GM21360 (cell line): ENCODE results near the gene ENPEP.
"Not testable (repeated sequence)": the region's sequence is repeated elsewhere in the genome, so short reads cannot be mapped to it uniquely, and the experiment has no call there.

Experiments used
- ATAC-seq: cut with Tn5 transposase; IDR thresholded peaks from one replicate; pipeline ENCODE4 v1.9.1; 2021; ENCODE audit warnings: mild to moderate bottlenecking, moderate library complexity; ENCODE audit not compliant: unreplicated experiment

ENPEP gene

DNA sequence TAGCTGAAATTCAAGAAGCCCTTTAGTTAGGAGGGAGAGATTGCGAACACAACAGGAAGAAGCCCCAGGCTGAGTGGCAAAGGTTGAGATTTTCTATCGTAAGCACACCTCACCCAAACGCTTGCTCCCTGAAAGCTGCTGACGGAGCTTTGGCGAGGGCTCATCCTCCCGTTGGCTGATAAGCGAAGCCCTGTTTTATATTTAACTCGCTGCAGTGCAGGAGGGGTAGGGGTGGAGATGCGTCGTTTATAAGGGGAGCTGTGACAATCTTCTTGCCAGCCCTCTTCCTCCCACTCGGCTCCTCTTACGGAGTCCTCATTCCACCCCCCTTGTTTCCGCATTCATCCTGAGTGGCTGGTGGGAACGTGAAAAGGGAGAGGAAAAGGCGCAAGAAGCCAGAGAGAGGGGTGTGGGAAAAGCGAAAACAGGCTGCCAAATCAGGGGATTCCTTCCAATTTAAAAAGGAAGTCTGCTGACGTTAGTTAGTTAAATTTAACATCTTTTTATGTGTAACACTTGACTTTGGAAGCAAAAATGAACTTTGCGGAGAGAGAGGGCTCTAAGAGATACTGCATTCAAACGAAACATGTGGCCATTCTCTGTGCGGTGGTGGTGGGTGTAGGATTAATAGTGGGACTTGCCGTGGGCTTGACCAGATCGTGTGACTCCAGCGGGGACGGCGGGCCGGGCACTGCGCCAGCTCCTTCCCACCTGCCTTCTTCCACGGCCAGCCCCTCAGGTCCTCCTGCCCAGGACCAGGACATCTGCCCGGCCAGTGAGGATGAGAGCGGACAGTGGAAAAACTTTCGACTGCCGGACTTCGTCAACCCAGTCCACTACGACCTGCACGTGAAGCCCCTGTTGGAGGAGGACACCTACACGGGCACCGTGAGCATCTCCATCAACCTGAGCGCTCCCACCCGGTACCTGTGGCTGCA lies at the start of gene ENPEP:
TSS of gene ENPEP (plus strand) at position 275 of the 938 bp plus-strand sequence. CDS start at position 535, 260 bp downstream.
- no peak for ATAC-seq

DNA sequence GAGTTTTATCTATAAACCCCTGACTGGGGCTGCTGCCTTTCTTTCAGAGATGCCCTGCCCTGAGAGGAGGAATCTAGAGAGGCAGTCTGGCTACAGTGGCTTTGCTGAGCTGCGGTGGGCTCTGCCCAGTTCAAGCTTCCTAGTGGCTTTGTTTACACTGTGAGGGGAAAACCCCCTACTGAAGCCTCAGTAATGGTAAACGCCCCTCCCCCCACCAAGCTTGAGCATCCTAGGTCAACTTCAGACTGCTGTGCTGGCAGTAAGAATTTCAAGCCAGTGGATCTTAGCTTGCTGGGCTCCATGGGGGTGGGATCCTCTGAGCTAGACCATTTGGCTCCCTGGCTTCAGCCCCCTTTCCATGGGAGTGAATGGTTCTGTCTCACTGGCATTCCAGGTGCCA lies 44.1 kb upstream of the ENPEP start:
- ATAC-seq: not testable (repeated sequence)

GRCh38 chr4:110437292-110437691 lies 38.7 kb upstream of the ENPEP start:
- not testable (repeated sequence) for ATAC-seq

DNA sequence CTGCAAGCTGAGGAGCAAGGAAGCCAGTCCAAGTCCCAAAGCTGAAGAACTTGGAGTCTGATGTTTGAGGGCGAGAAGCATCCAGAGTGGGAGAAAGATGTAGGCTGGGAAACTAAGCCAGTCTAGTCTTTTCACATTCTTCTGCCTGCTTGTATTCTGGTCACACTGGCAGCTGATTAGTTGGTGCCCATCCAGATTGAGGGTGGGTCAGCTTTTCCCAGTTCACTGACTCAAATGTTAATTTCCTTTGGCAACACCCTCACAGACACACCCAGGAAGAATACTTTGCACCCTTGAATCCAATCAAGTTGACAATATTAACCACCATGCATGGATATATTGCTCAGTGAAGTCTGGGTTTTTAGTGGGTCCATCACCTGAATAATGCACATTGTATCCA lies 36.7 kb upstream of the ENPEP start:
- ATAC-seq: not testable (repeated sequence)

GRCh38 chr4:110442309-110442708 lies 33.6 kb upstream of the ENPEP start:
- no peak for ATAC-seq

GRCh38 chr4:110442788-110443187 lies 33.2 kb upstream of the ENPEP start:
- ATAC-seq: no peak

GRCh38 chr4:110449947-110450346 lies 26.0 kb upstream of the ENPEP start:
- ATAC-seq: no peak

GRCh38 chr4:110452546-110452945 lies 23.4 kb upstream of the ENPEP start:
- no peak for ATAC-seq

DNA sequence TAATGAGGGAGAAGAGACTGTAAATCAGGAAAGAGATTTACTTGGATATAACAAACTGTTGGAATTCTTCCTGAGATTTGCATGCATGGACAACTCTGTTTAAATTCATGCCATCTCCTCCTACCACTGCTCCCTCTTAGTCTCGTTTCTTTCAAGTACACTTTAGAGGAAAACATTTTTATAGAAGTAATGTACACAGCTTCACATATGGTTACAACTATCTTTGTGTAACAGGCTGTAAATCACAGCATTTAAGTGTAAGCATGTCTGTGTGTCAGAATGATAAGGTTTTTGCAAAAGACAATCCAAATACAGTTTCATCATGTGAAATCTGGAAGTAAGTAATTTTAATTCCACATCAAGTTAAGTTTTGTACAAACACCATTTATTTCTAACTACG lies 21.5 kb upstream of the ENPEP start:
- ATAC-seq: no peak

DNA sequence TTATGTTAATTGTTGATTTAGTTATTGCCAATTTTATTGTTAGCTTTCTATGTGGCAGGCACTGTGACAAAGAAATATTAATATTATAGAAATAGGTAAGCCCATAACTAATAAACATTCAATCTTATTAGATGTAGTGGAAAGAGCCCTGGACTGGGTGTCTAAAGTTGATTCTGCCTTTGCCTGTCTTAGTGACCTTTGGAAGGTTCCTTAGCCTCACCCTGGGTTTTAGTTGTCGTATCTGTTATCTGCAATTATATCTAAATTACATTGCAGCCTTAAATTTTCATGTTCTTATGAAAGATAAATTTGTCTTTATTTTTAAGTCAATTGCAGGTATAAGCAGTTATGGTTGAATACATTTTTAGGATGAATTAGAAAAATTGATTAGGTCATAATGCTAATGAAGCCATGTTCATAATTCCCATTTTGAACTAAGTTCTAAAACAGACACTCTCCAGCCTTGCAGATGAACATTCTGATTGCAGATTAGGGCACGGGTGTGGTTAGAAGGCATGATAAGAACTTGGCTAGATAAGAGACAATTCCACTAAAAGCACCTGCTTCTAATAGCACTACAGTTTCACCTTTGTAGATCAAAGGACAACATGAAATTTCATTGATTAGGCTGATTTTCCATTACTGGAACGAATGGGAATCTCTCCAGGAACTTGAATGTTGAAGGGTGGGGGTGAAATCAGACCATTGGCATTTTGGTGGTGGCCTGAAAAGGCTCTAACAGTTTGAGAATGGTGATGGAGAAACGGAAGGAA lies 17.3 kb upstream of the ENPEP start:
- no peak for ATAC-seq

DNA sequence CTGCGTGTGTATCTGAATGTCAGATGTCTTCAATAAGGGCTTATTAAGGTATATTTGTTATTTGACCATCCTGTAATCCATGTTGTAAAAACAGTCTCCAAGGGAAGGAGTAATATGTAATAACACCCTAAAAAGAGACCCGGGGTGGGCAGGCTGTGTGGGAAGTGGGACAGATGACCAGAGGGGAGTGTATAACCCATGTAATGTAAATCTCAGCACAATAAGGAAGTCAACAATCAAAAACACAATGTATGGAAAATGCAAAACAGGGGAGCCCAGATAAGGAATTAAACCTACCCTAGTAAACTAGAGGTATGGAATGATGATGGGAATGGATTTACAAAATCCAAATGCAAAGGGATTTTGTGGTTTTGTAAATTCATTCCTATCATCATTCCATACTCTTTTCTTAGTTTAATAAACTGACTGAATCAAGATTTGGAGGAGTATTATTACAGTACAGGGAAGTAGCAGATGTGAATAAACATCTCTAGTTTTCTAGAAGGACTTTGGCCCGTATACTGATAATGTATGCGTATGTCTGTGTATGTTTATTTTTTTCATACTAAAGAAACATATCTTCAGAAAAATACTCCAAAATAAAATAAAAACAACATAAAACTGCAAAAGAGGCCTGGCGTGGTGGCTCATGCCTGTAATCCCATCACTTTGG lies 15.7 kb upstream of the ENPEP start:
- ATAC-seq: no peak

- no peak for ATAC-seq
Observed at GRCh38 chr4:110467400-110467799, 8.6 kb upstream of the ENPEP start.

DNA sequence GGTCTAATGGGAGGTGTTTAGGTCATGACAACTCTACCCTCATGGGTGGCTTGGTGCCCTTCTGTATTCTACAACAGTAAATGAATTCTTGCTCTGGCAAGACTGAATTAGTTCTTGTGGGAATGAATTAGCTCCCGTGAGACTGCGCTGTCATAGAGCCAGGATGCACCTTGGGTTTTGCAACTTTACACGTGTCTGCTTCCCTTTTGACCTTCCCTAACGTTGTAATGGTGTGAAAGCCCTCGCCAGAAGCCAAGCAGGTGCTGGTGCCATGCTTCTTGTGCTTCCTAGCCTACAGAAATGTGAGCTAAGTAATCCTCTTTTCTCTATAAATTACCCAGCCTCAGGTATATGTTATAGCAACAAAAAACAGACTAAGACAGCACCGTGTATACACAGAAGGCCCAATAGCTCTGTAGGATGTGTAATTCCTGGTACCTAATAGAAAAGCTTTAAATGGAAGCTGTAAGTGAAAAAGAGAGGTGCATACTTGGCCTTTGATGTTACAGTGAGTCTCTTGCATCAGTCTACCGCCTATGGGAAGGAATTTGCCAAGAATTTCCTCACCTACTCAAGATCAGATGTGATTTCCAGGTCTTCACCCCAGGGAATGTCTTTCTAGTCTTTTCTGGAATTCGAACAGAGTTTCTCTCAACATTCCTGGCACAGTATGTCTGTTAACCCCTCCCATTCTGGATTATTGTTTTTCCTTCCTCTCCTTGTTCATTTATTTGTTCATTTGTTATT lies 3.2 kb upstream of the ENPEP start:
- no peak for ATAC-seq

GRCh38 chr4:110474481-110474880 lies 1.5 kb upstream of the ENPEP start:
- ATAC-seq: no peak

DNA sequence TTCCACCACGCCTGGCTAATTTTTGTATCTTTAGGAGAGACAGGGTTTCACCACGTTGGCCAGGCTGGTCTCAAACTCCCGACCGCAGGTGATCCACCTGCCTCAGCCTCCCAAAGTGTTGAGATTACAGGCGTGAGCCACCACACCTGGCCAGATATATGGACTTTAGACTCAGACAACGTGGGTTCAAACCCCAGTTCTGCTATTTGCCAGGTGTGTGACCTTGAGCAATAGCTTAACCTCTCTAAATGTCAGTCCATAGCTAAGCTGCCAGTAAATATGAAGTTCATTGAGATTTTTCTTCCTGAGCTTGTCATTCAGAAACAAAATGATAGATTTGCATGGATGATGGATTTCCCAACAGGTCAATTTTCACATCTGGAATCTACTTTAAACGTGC lies 875 bp upstream of the ENPEP start:
- ATAC-seq: not testable (repeated sequence)

DNA sequence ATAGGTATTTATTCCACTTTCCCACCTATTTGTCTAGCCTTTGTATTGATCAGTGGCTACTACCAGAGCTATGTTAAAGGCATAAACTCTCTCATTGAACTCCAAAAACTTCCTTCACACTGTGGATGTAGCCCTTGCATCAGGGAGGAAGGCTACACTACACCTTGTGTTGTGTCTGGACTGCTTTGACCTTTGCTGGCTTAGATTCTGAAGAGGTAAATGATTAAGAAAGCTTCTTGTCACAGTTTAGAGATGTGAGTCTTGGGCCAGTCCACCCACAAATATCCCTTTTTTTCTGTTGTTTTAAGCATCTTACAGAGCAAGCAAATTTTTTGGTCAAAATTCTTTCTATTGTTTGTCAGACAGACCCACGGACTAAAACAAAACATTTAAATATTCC lies 1.9 kb downstream of the ENPEP start:
- ATAC-seq: no peak

DNA sequence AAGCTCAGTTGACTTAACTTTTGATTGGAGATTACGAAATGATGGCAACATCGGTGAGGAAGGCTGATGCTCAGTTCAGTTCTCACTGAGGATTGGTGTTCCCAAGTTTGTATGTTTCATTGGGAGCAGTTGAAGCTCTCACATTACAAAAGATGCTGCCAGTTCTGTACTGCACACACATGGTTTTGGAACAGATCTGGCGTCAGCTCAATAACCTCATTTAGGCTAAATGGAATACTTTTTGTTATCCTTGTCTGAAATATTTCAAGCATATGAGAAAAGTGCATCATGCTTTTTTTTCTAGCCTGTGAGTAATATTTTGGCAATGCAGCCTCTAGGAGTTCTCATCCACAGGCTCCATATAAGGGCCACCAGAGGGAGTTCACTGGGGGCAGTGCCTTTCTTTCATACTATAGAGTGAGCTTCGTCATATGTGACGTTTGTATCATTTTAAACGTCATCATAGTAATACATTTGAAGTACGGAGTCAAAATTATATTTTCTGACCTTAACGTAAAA lies 4.1 kb downstream of the ENPEP start:
- ATAC-seq: no peak

GRCh38 chr4:110480746-110481271 lies 4.9 kb downstream of the ENPEP start:
- no peak for ATAC-seq

- no peak for ATAC-seq
Observed at GRCh38 chr4:110483516-110483915, 7.6 kb downstream of the ENPEP start.

DNA sequence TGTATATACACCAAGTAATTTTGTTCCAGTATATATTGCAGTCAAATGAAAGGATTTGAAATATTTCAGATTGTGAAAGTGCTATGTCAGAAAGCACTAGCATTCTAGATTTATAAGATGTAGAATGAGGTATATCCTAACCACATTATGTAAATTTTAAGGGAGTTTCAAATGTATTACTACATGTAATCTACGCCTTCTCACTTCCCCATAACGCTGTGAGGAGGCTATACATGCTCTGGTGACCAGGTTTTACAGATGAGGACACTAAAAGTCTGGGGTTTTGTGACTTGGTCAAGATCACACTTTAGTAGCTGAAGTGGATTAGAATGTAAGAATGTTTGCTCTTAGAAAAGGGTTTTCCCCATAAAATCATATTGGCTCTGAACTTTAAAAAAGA lies 8.1 kb downstream of the ENPEP start:
- ATAC-seq: peak; percentile 98
